Endothelial cell (in vitro differentiated cells): Measurements from ENCODE around the gene KLF15. TPM values are rescaled to one million over a fixed set of nuclear protein-coding genes. Genes with fewer than 3 reads are reported as not detected.

Experiments used
- DNase-seq: peaks from one replicate; pipeline ENCODE4 v3.0.0; 2021; ENCODE audit warnings: low spot score
- H3K27ac Mint-ChIP-seq: one replicate; pipeline ENCODE4 v1.8.0; 2021; ENCODE audit warnings: mixed read lengths, inconsistent platforms; ENCODE audit not compliant: unreplicated experiment
- H3K27me3 Mint-ChIP-seq: one replicate; pipeline ENCODE4 v1.8.0; 2021; ENCODE audit warnings: mild to moderate bottlenecking, moderate library complexity, mixed read lengths, inconsistent platforms; ENCODE audit not compliant: unreplicated experiment
- H3K36me3 Mint-ChIP-seq: one replicate; pipeline ENCODE4 v1.8.0; 2021; ENCODE audit warnings: mild to moderate bottlenecking, low read depth, mixed read lengths, inconsistent platforms; ENCODE audit not compliant: unreplicated experiment
- H3K4me1 Mint-ChIP-seq: one replicate; pipeline ENCODE4 v1.8.0; 2021; ENCODE audit warnings: mild to moderate bottlenecking, mixed read lengths, inconsistent platforms; ENCODE audit not compliant: unreplicated experiment
- H3K4me3 Mint-ChIP-seq: one replicate; pipeline ENCODE4 v1.8.0; 2021; ENCODE audit warnings: mild to moderate bottlenecking, mixed read lengths, inconsistent platforms; ENCODE audit not compliant: unreplicated experiment
- H3K9me3 Mint-ChIP-seq: one replicate; pipeline ENCODE4 v1.8.0; 2021; ENCODE audit warnings: mixed read lengths, inconsistent platforms; ENCODE audit not compliant: unreplicated experiment
- CTCF ChIP-seq: fragments of 200-600 bp; sonication (generic); IDR thresholded peaks from one replicate; pipeline ENCODE4 v1.5.0; 2021; ENCODE audit warnings: antibody characterized with exemption; ENCODE audit not compliant: unreplicated experiment
- total RNA-seq: library from RNA; stranded (reverse); fragmentation: NEBNext Ultra II Directional; extraction: Animal tissue kit (Norgen Biotek cat#: 25700); gene quantifications from one replicate; pipeline ENCODE4 v1.2.1, GENCODE V29; 2021; ENCODE audit not compliant: unreplicated experiment

KLF15 gene
- total RNA-seq, 1 donor from 2014 or later: 0.67 TPM

- Mint-ChIP-seq H3K4me3 (no peak overlapping the region), H3K27me3 (no peaks in the 10 kb centered on the region), H3K36me3 (no peaks in the 10 kb centered on the region), H3K9me3 (no peaks in the 10 kb centered on the region), H3K4me1 (no peaks in the 10 kb centered on the region), H3K27ac (no peak overlapping the region)
- no peak for DNase-seq
- no peak for TF ChIP-seq CTCF
Measured at GRCh38 chr3:126322181-126322967, 34.8 kb downstream of the KLF15 start.

- DNase-seq: no peak
- H3K9me3 Mint-ChIP-seq: no peaks in the 10 kb centered on the region
- H3K27me3 Mint-ChIP-seq: no peaks in the 10 kb centered on the region
- no peaks in the 10 kb centered on the region for H3K4me1 Mint-ChIP-seq
- no peaks in the 10 kb centered on the region for H3K36me3 Mint-ChIP-seq
- no peak overlapping the region for H3K4me3 Mint-ChIP-seq
- no peak overlapping the region for H3K27ac Mint-ChIP-seq
- no peak for TF ChIP-seq CTCF
Measured at GRCh38 chr3:126321490-126321889, 35.7 kb downstream of the KLF15 start.

GRCh38 chr3:126320517-126321293, 36.5 kb downstream of the KLF15 start:
- Mint-ChIP-seq H3K36me3 (no peaks in the 10 kb centered on the region), H3K9me3 (no peaks in the 10 kb centered on the region), H3K27me3 (no peaks in the 10 kb centered on the region), H3K4me1 (no peaks in the 10 kb centered on the region), H3K4me3 (no peak overlapping the region), H3K27ac (no peak overlapping the region)
- no peak for TF ChIP-seq CTCF
- DNase-seq: no peak

GRCh38 chr3:126319701-126320295, 37.4 kb downstream of the KLF15 start:
- TF ChIP-seq CTCF: no peak
- Mint-ChIP-seq H3K27me3 (no peaks in the 10 kb centered on the region), H3K36me3 (no peaks in the 10 kb centered on the region), H3K4me3 (no peak overlapping the region), H3K9me3 (no peaks in the 10 kb centered on the region), H3K27ac (no peak overlapping the region), H3K4me1 (no peaks in the 10 kb centered on the region)
- no peak for DNase-seq
